ENCODE results near the gene MYOM3.

The MYOM3 gene

DNA sequence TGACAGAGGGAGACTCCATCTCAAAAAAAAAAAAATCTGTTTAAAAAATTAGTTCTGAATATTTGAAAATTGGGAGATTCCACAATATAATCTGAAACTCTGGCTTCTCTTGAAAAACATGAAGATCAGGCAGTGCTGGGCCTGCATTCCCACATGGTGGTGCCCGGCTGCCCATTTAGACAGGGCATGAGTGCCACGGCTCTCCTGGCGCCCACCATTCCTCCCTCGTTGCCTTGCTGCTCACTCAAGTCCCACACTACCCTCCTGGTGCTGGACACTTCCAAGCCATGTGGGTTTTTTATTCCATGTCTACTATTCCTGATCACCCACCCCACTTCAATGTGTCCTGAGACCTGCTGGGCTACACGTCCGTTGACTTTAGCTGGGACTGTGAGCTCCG, 10.8 kb upstream of the MYOM3 start:
- no peak overlapping the region for H3K4me3 ChIP-seq (ENCODE audit: control insufficient read depth, low read depth, low read length)
- no peak for DNase-seq (ENCODE audit: low read depth)
- TF ChIP-seq, protein P1, sequence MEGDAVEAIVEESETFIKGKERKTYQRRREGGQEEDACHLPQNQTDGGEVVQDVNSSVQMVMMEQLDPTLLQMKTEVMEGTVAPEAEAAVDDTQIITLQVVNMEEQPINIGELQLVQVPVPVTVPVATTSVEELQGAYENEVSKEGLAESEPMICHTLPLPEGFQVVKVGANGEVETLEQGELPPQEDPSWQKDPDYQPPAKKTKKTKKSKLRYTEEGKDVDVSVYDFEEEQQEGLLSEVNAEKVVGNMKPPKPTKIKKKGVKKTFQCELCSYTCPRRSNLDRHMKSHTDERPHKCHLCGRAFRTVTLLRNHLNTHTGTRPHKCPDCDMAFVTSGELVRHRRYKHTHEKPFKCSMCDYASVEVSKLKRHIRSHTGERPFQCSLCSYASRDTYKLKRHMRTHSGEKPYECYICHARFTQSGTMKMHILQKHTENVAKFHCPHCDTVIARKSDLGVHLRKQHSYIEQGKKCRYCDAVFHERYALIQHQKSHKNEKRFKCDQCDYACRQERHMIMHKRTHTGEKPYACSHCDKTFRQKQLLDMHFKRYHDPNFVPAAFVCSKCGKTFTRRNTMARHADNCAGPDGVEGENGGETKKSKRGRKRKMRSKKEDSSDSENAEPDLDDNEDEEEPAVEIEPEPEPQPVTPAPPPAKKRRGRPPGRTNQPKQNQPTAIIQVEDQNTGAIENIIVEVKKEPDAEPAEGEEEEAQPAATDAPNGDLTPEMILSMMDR (IDR thresholded peaks at IDR 0.05; ENCODE audit: control insufficient read depth, insufficient read depth, low read depth, low read length, missing control alignments) = no peak

DNA sequence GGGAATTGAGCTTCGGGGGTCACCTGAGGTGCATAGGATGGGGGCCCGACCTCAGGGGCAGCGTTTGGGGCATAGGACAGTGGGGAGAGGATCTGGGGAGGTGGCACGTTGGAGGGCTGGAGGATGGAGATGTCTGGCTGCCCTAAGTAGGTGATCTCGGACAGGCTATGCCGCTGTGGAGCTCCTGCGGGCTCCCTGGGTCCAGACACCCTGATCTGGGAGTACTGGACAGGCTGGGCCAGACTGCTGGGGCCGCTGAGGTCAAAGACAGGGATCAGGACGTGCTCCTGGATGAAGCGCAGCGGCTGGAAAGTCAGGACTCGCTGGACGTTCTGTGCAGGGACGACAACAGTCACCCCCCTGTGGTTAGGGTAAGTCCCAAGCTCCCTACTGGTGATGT, 9.5 kb upstream of the MYOM3 start:
- DNase-seq (ENCODE audit: low read depth) = no peak
- no peak overlapping the region for H3K4me3 ChIP-seq (ENCODE audit: control insufficient read depth, low read depth, low read length)
- TF ChIP-seq, protein P1 (IDR thresholded peaks at IDR 0.05; ENCODE audit: control insufficient read depth, insufficient read depth, low read depth, low read length, missing control alignments) = no peak

DNA sequence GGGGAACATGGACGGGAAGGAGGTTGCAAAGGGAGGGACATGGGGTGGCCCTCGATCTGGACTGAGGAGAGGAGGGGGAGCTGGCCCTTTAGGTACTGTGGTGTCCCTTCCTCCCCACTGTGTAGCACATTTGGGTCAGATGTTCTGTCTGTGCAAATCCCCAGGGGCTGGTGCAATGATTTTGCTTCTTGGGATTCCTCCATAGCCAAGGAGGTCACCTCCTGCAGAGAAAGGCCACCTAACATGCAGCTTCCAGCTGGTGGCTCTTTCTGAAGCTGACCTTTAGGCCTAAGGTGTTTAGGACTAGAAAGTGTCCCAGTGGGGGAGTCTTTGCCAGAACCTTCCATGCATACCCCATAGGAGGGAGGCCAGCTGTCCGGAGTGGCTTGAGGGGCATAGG, 9.0 kb upstream of the MYOM3 start:
- TF ChIP-seq, protein P1 (IDR thresholded peaks at IDR 0.05; ENCODE audit: control insufficient read depth, insufficient read depth, low read depth, low read length, missing control alignments) = no peak
- H3K4me3 ChIP-seq (ENCODE audit: control insufficient read depth, low read depth, low read length) = no peak overlapping the region
- DNase-seq (ENCODE audit: low read depth) = no peak

DNA sequence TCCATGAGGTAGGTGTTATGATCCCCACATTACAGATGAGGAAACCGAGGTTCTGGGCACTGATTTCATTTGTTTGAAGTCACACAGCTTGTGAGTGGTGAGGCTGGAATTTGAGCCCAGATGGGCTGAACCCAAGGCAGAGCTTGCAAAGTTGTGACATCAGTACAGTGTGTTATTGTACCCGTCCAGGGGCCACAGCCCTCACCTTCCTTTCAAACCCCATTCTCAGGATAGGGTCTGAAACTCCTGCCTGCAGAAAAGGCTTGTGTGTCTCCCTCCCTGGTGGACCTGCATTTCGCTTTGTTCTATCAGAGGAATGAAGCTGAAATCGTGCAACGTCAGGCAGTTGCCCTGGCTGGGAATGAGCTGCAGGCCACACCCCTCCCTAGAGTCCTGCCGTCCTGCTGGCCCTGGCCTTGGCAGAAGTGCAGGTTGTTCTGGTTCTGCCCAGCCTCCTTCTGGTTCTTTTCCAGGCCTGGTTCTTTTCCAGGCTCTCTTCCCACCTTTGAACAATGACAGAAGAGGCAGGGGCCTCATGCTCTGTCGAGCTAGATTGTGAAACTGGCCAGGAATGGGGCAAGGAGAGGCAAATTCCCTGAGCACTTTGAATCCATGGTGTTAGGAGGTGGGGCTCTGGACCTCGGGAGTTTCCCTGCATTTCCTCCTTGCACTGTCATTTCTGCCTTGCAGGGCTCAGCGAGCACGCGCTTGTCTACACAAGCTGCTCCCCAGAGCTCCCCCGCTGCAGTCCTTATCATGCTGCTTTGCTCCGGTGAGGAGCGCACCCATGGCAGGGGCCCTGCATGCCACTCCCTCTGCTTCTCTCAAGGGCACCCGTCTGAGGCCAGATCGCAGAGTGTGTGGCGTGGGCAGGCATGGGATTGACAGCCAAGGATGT, 8.2 kb upstream of the MYOM3 start:
- DNase-seq (ENCODE audit: low read depth) = no peak
- no peak overlapping the region for H3K4me3 ChIP-seq (ENCODE audit: control insufficient read depth, low read depth, low read length)
- TF ChIP-seq, protein P1 (IDR thresholded peaks at IDR 0.05; ENCODE audit: control insufficient read depth, insufficient read depth, low read depth, low read length, missing control alignments) = no peak

DNA sequence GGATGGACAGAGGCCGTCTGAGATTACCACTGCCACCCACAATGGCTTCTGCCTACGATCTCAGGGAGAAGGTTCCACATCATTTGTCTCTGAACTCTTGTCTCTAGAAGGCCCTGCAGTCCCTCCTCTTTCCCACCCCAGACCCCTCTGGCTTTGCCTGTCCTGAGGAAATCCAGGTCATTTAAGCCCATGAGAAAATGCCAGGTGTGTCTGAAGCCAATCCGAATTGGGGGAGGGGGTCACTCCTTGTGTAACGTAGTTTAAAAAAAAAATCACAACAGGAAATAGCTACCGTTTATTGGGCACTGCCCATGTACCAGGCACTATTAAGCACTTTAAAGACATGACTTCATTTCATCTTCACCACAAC, 7.5 kb upstream of the MYOM3 start:
- TF ChIP-seq, protein P1 (IDR thresholded peaks at IDR 0.05; ENCODE audit: control insufficient read depth, insufficient read depth, low read depth, low read length, missing control alignments) = no peak
- H3K4me3 ChIP-seq (ENCODE audit: control insufficient read depth, low read depth, low read length) = no peak overlapping the region
- no peak for DNase-seq (ENCODE audit: low read depth)

DNA sequence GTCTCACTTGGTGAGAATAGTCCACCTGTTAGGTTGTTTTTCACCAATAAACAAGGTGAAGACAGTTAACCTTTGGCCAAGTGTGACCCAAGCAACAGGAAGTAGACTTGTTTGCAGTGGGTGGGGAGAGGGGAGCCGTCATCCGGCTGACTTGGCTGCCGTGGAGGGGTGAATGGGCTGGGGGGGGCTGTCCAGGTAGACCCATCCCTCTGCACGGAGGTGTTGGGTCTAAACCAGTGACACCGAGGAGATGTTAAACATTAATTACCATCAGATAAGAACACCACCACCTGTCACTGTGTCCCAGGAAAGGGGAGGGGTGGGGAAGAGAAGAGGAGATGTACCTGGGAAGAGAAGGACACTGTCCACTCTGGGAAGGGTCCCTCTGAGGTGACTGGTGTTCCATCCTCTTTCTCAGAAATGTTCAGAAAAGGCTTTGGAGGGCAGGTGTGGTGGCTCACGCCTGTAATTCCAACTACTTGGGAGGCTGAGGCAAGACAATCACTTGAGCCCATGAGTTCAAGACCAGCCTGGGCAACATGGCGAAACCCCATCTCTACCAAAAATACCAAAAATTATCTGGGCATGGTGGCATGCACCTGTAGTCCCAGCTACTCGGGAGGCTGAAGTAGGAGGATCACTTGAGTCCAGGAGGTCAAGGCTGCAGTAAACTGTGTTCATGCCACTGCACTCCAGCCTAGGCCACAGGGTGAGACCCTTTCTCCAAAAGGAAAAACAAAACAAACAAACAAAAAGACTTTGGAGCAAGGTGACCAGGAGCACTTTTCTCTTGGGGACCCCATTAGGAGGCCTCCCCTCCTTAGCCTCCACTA, 6.7 kb upstream of the MYOM3 start:
- DNase-seq (ENCODE audit: low read depth) = no peak
- TF ChIP-seq, protein P1 (IDR thresholded peaks at IDR 0.05; ENCODE audit: control insufficient read depth, insufficient read depth, low read depth, low read length, missing control alignments) = no peak
- H3K4me3 ChIP-seq (ENCODE audit: control insufficient read depth, low read depth, low read length) = no peak overlapping the region

Data from AG09309 (cell line).